ENCODE data around the gene SNX9.
A peak's percentile ranks its signal among the peaks of the same experiment; 100 is the strongest.
"Not testable (repeated sequence)": the region's sequence is repeated elsewhere in the genome, so short reads cannot be mapped to it uniquely, and the experiment has no call there.

SNX9 gene

DNA sequence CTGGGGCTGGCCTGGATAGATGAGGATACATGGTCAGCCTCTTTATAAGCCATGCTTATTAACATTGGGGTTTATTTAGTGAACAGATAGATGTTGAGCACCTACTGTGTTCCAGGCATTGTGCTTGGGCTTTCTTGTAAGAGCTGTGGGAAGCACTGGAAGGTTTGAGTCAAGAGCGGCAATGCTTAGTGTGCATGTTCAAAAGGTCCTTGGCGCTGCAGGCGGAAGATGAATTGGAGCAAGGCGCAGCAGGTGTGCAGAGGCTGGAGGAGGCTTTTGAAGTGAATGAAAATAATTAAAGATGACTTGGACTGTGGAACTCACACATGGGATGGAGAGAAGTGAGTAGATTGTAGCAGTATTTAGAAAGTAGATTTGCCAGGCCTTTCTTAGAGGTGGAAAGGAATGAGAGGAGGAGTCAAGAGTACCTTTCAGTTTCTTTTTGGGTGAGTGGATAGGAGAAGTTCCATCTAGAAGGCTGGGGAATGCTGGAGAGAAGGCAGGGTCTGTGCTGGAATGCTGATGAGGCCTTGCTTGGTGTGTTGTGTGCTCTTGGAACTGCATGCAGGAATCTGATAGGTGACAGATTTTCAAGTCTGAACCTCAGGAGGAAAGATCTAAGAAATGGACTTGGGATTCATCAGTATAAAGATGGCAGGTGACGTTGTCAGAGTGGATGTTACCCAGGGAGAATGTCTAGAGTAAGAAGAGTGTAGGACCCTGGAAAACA, 26.4 kb downstream of the SNX9 start:
- H3K4me3 ChIP-seq (replicated peaks in 1 of 2; ENCODE audit: low read depth in 2 of 2, low read length in 2 of 2) = no peak overlapping the region
- no peak for DNase-seq (ENCODE audit: low read depth in 2 of 2)
- TF ChIP-seq, protein P1, sequence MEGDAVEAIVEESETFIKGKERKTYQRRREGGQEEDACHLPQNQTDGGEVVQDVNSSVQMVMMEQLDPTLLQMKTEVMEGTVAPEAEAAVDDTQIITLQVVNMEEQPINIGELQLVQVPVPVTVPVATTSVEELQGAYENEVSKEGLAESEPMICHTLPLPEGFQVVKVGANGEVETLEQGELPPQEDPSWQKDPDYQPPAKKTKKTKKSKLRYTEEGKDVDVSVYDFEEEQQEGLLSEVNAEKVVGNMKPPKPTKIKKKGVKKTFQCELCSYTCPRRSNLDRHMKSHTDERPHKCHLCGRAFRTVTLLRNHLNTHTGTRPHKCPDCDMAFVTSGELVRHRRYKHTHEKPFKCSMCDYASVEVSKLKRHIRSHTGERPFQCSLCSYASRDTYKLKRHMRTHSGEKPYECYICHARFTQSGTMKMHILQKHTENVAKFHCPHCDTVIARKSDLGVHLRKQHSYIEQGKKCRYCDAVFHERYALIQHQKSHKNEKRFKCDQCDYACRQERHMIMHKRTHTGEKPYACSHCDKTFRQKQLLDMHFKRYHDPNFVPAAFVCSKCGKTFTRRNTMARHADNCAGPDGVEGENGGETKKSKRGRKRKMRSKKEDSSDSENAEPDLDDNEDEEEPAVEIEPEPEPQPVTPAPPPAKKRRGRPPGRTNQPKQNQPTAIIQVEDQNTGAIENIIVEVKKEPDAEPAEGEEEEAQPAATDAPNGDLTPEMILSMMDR (IDR thresholded peaks at IDR 0.05; ENCODE audit: low read depth, low read length) = no peak

DNA sequence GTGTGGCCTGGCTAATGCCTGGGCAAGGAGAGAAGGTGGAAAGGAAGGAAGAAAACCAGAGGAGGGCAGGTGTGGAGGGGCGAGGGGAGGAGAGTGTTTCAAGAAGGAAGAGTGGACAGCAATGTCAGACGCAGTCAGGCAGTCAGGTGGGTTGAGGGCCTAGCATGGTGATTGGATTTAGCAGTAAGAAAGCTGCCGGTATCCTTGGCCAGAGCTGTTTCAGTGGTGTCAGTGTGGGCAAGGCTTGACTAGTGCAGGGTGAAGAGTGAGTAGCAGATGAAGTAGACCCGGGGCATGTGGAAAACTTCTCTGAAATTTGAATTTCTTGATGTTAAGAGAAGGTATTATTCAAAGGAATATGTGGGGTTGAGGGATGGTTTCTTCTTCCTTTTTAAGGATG, 27.0 kb downstream of the SNX9 start:
- no peak overlapping the region for H3K4me3 ChIP-seq (replicated peaks in 1 of 2; ENCODE audit: low read depth in 2 of 2, low read length in 2 of 2)
- TF ChIP-seq, protein P1 (IDR thresholded peaks at IDR 0.05; ENCODE audit: low read depth, low read length) = no peak
- DNase-seq (ENCODE audit: low read depth in 2 of 2) = no peak

DNA sequence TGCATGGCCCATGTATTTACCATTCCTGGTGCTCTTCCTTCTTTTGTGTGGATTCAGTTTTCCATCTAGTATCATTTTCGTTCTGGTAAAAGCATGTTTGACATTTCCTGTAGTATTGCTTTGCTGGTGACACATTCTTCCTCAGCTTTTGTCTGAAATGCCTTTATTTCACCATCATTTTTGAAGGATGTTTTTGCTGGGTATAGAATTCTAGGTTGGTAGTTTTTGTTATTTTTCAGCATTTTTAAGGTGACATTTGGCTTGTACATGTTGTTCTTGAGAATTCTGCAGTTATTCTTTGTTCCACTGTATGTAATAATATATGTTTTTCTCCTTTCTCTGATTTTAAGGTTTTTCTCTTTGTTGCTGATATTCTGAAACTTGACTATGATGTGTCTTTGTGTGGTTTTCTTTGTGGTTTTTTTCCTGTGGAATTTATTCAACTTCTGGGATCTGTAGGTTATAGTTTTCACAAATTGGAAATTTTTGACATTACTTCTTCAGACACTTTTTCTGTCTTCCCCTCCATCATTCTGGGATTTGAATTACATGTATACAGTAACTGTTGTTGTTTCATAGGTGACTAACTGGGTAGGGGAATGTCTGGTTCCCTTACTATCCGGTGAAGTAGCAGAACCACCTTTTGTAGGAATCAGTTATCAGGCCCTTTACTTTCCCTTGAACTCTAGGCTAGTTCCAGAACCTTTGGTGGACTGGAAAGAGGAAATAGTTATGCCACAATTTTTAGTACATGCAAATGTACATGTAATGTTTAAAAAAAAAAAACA, 30.2 kb downstream of the SNX9 start:
- H3K4me3 ChIP-seq (replicated peaks in 1 of 2; ENCODE audit: low read depth in 2 of 2, low read length in 2 of 2) = no peak overlapping the region
- DNase-seq (ENCODE audit: low read depth in 2 of 2) = peak in 1 of 2 donors; percentile 58

DNA sequence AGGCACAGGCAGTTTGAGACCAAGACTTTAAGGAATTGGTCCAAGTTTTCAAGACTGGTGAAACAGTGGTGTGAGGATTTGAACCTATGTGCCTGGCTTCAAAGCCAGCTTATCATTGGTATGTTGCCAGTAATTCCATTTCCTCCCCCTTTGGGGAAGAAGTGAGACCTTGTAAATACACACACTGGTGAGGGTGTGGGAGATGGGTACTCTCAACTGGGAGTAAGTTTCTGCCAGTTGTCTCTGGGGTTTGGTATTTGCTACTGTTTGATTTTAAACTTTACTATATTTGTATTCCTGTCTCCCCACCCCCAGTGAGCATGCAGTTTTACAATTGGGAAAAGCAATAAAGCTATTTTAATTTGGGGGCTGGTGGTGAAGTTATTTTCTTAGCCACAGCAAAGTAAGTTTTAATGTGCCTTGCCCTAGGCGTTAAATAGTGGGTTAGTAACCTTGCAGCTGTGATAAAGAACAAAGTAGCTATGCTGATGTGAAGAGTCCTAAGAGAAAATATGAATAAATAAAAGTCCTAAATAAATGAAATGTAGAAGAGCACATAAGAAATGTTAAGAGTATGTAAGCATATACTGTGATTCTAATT, 31.0 kb downstream of the SNX9 start:
- H3K4me3 ChIP-seq (replicated peaks in 1 of 2; ENCODE audit: low read depth in 2 of 2, low read length in 2 of 2) = no peak overlapping the region
- DNase-seq (ENCODE audit: low read depth in 2 of 2) = no peak
- TF ChIP-seq, protein P1 (IDR thresholded peaks at IDR 0.05; ENCODE audit: low read depth, low read length) = no peak

More for the DNA sequence above, 30.2 kb downstream of the SNX9 start:
- TF ChIP-seq, protein P1 (IDR thresholded peaks at IDR 0.05; ENCODE audit: low read depth, low read length) = no peak

DNA sequence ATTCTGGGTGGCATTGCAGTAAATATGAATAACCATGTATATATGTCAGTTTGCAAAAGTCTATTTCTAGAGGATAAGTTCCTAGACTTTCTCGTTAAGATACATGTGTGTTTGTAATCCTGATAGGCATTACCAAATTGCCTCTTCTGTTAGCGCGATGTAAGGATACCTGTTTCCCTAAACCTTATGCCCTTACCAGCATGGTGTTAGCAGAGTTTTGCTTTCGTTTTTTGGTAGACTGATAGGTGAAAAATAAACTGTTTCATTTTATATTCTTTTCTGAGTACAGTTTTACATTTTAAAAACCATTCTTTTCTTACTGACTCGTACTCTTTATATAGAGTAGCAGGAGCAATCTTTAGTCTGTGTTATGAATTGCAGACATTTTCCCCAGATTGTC, 32.3 kb downstream of the SNX9 start:
- H3K4me3 ChIP-seq (replicated peaks in 1 of 2; ENCODE audit: low read depth in 2 of 2, low read length in 2 of 2) = no peak overlapping the region
- TF ChIP-seq, protein P1 (IDR thresholded peaks at IDR 0.05; ENCODE audit: low read depth, low read length) = no peak
- DNase-seq (ENCODE audit: low read depth in 2 of 2) = no peak

DNA sequence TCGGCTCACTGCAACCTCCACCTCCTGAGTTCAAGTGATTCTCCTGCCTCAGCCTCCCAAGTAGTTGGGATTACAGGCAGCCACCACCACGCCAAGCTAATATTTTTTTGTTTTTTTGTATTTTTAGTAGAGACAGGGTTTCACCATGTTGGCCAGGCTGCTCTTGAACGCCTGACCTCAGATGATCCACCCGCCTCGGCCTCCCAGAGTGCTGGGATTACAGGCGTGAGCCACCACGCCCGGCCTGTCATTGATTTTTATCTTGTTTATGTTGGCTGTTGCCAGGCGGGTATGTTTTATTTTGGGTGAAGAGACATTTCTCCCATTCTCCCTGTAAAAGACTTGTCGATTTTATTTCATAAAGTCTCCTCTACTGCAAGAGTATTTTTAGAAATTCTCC, 32.8 kb downstream of the SNX9 start:
- not testable (repeated sequence) for H3K4me3 ChIP-seq (replicated peaks in 1 of 2; ENCODE audit: low read depth in 2 of 2, low read length in 2 of 2)
- peak in 1 of 2 donors; percentile 45 for DNase-seq (ENCODE audit: low read depth in 2 of 2)

DNA sequence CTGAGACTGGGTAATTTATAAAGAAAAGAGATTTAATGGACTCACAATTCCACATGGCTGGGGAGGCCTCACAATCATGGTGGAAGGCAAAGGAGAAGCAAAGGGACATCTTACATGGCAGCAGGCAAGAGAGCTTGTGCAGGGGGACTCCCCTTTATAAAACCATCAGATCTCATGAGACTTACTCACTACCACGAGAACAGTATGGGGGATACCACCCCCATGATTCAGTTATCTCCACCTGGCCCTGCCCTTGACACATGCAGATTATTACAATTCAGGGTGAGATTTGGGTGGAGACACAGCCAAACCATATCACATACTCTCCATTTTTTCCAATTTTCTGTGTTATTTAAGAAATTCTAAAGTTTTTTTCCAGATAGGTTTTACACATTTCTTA, 35.6 kb downstream of the SNX9 start:
- H3K4me3 ChIP-seq (replicated peaks in 1 of 2; ENCODE audit: low read depth in 2 of 2, low read length in 2 of 2); DNase-seq (ENCODE audit: low read depth in 2 of 2): not testable (repeated sequence)

Data from cardiac fibroblast (primary cell).